ENCODE results near the gene BET1L. TPM values are rescaled to one million over a fixed set of nuclear protein-coding genes. Genes with fewer than 3 reads are reported as not detected.
"Not testable (repeated sequence)": the region's sequence is repeated elsewhere in the genome, so short reads cannot be mapped to it uniquely, and the experiment has no call there.

Gene BET1L
- total RNA-seq, 2 experiments from 2014 or later = 45.5 to 49.4 TPM

GRCh38 chr11:192674-193128 lies 14.5 kb downstream of the BET1L start, which contains the start of gene SCGB1C1:
Gene SCGB1C1 (plus strand): TSS chr11:193078. CDS start chr11:193100, 22 bp downstream.
- POLR2A ChIA-PET; H3K27ac Mint-ChIP-seq; H3K36me3 Mint-ChIP-seq (ENCODE audit: low read depth); H3K9me3 Mint-ChIP-seq (ENCODE audit: low read depth); intact Hi-C loops (cut with DNase I, micrococcal nuclease); H3K27me3 Mint-ChIP-seq; CTCF ChIA-PET; H3K4me3 Mint-ChIP-seq; DNase-seq; ATAC-seq: not testable (repeated sequence)
- H3K4me1 Mint-ChIP-seq = peaks cover 12% of the 10 kb centered on the region

DNA sequence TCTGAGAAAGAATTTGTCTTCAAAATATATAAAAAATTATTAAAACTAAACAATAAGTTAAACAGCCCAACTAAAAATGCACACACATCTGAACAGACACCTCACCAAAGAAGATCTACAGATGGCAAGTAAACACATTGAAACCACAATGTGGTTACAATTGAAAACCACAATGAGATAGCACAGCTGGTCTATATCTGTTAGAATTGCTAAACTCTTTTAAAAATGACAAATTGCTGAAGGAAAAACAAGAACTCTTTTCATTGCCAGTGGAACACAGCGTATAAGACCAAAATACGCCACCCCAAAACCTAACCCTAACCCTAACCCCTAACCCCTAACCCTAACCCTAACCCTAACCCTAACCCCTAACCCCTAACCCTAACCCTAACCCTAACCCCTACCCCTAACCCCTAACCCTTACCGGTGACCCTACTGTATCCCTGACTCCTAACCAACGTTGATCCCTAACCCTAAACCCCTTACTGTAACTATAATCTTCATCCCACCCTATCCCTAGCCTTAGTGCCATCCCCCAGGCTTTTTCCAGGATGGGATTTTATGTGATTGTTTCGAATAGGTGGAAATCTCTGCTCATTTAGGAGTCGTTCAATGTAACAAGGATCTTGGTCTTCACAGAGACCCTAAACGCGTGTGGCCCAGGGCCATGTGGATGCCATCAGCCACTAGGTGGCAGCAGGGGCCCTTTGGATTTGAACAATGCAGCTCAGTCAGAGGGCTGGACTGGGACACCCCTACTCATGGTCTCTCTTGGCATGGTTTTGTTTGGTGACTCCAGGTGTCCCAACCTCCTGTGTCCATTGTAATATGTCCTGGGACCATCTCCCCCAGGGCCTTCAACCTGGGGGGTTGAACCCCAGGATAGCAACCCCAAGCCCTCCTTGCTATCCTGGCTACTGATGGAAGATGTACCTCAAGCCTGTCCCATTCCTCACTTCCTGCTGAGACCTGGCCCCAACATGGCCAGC lies 15.4 kb downstream of the BET1L start:
- POLR2A ChIA-PET; H3K36me3 Mint-ChIP-seq (ENCODE audit: low read depth); H3K27ac Mint-ChIP-seq; H3K4me3 Mint-ChIP-seq; H3K9me3 Mint-ChIP-seq (ENCODE audit: low read depth); intact Hi-C loops (cut with DNase I, micrococcal nuclease); H3K27me3 Mint-ChIP-seq; CTCF ChIA-PET: not testable (repeated sequence)
- ATAC-seq (peak; percentile 73), DNase-seq (peak; percentile 77)
- H3K4me1 Mint-ChIP-seq = peaks cover 12% of the 10 kb centered on the region

DNA sequence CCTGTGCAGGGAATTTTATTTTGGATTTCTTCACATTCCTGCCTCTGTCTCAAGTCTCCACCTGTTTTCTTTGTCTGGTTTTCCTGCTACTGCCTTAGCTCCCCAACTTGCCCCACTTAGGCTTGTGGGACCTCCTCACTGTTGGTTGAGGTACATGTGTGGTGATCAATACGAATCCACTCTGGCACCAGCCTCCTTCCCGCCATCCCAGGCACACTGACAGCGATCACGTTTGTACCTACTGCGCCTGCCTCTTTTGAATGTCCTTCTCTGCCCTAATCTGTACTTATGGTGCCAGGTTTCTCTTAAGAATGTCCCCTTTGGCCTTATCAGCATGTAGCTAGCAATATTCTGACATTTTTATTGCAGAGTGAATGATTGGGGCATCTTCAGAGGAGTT lies 16.7 kb downstream of the BET1L start:
- DNase-seq; intact Hi-C loops (cut with DNase I, micrococcal nuclease): not testable (repeated sequence)

DNA sequence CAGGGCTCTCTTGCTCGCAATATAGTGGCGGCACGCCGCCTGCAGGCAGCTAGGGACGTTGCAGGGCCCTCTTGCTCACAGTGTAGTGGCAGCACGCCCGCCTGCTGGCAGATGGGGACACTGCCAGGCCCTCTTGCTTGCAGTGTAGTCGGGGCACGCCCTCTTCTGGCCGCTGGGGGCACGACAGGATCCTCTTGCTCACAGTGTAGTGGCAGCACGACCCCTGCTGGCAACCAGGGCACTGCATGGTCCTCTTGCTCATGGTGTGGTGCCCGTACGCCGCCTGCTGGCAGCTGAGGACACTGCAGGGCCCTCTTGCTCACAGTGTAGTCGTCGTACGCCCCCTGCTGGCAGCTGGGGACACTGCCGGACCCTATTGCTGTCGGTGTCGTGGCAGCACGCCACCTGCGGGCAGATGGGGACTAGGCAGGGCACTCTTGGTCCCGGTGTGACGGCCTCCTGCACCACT lies 17.3 kb downstream of the BET1L start:
- POLR2A ChIA-PET = interaction anchor here (0.7 kb wide), 1 partner anchor 18 kb away, joined by 5 read pairs; the partner anchor contains the start of genes BET1L and RIC8A
- CTCF ChIA-PET; H3K27me3 Mint-ChIP-seq; H3K27ac Mint-ChIP-seq; intact Hi-C loops (cut with DNase I, micrococcal nuclease); H3K9me3 Mint-ChIP-seq (ENCODE audit: low read depth); H3K36me3 Mint-ChIP-seq (ENCODE audit: low read depth); H3K4me3 Mint-ChIP-seq: not testable (repeated sequence)
- peaks cover 12% of the 10 kb centered on the region for H3K4me1 Mint-ChIP-seq
- DNase-seq = peak; percentile 71
- ATAC-seq = peak; percentile 86

More for the DNA sequence above, 16.7 kb downstream of the BET1L start:
- H3K9me3 Mint-ChIP-seq (ENCODE audit: low read depth); H3K27ac Mint-ChIP-seq; POLR2A ChIA-PET; H3K27me3 Mint-ChIP-seq; H3K36me3 Mint-ChIP-seq (ENCODE audit: low read depth); H3K4me3 Mint-ChIP-seq; ATAC-seq; CTCF ChIA-PET: not testable (repeated sequence)
- H3K4me1 Mint-ChIP-seq = peaks cover 12% of the 10 kb centered on the region

- H3K4me3 Mint-ChIP-seq; CTCF ChIA-PET; H3K27ac Mint-ChIP-seq; H3K36me3 Mint-ChIP-seq (ENCODE audit: low read depth); ATAC-seq; H3K9me3 Mint-ChIP-seq (ENCODE audit: low read depth); intact Hi-C loops (cut with DNase I, micrococcal nuclease); H3K27me3 Mint-ChIP-seq: not testable (repeated sequence)
- peak; percentile 15 for DNase-seq
- POLR2A ChIA-PET = interaction anchor here (0.7 kb wide), 1 partner anchor 18 kb away, joined by 5 read pairs; the partner anchor contains the start of genes BET1L and RIC8A
- H3K4me1 Mint-ChIP-seq = peaks cover 12% of the 10 kb centered on the region
These were observed 17.9 kb downstream of the BET1L start for GRCh38 chr11:189200-189783.

DNA sequence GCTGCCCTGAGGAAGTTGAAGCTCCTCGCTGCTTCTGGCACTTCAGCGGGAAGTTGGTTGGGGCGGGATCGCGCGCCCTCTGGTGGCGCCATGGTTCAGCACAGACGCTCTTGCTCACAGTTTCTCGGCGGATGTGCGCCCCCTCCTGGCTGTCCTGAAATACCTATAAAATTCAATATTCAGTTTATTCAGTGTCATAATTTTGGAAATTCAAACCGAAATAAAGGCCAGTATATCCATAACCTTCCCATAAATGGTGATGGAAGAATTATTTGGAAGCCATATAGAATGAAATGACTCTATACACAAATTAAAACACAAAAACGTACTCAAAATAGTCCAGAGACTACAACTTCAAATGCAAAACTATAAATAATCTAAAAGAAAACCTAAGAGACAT lies 27.0 kb downstream of the BET1L start:
- intact Hi-C loops (cut with DNase I, micrococcal nuclease); CTCF ChIA-PET; POLR2A ChIA-PET; ATAC-seq; H3K36me3 Mint-ChIP-seq (ENCODE audit: low read depth); H3K9me3 Mint-ChIP-seq (ENCODE audit: low read depth); H3K27ac Mint-ChIP-seq; H3K4me1 Mint-ChIP-seq; DNase-seq; H3K4me3 Mint-ChIP-seq; H3K27me3 Mint-ChIP-seq: not testable (repeated sequence)

Other genes with a start within 250 kb of the BET1L start
- not detected for gene SCGB1C1, start 14.3 kb downstream of the BET1L start, total RNA-seq
- gene RIC8A, start 309 bp upstream of the BET1L start, total RNA-seq = 100 to 1,000 TPM; 104 to 124 TPM
- 10 to 100 TPM; 19.6 to 23.3 TPM for gene SIRT3, start 28.9 kb upstream of the BET1L start, total RNA-seq
- 100 to 1,000 TPM; 134 to 212 TPM for gene PSMD13, start 29.6 kb upstream of the BET1L start, total RNA-seq
- gene NLRP6, start 71.0 kb upstream of the BET1L start, total RNA-seq = under 1 TPM; 0.32 to 0.57 TPM
- gene PGGHG, start 81.7 kb upstream of the BET1L start, total RNA-seq = 10 to 100 TPM; 73.4 to 82.3 TPM
- not detected for gene IFITM5, start 92.1 kb upstream of the BET1L start, total RNA-seq
- 100 to 1,000 TPM; 451 to 474 TPM for gene IFITM2, start 100.4 kb upstream of the BET1L start, total RNA-seq
- gene IFITM1, start 106.6 kb upstream of the BET1L start, total RNA-seq = 100 to 1,000 TPM; 248 to 285 TPM
- gene IFITM3, start 113.5 kb upstream of the BET1L start, total RNA-seq = 100 to 1,000 TPM in 1 of 2 experiments, 10 to 100 TPM in 1; 77.5 to 122 TPM
- 1 to 10 TPM; 3.8 to 6.6 TPM for gene B4GALNT4, start 162.1 kb upstream of the BET1L start, total RNA-seq
- gene PKP3, start 186.8 kb upstream of the BET1L start, total RNA-seq = under 1 TPM; 0.07 to 0.18 TPM
- 10 to 100 TPM; 33.0 to 34.9 TPM for gene SIGIRR, start 207.6 kb upstream of the BET1L start, total RNA-seq
- 10 to 100 TPM; 31.7 to 38.8 TPM for gene ANO9, start 234.6 kb upstream of the BET1L start, total RNA-seq
- gene PTDSS2, start 242.9 kb upstream of the BET1L start, total RNA-seq = 10 to 100 TPM; 14.8 to 18.8 TPM